ENCODE data around the gene EHBP1. TPM values are rescaled to one million over a fixed set of nuclear protein-coding genes. Genes with fewer than 3 reads are reported as not detected.

EHBP1 gene
- total and polyA plus RNA-seq, 2 donors (not counting 1 experiment from before 2014, with no cell fraction given): 129 to 191 TPM

DNA sequence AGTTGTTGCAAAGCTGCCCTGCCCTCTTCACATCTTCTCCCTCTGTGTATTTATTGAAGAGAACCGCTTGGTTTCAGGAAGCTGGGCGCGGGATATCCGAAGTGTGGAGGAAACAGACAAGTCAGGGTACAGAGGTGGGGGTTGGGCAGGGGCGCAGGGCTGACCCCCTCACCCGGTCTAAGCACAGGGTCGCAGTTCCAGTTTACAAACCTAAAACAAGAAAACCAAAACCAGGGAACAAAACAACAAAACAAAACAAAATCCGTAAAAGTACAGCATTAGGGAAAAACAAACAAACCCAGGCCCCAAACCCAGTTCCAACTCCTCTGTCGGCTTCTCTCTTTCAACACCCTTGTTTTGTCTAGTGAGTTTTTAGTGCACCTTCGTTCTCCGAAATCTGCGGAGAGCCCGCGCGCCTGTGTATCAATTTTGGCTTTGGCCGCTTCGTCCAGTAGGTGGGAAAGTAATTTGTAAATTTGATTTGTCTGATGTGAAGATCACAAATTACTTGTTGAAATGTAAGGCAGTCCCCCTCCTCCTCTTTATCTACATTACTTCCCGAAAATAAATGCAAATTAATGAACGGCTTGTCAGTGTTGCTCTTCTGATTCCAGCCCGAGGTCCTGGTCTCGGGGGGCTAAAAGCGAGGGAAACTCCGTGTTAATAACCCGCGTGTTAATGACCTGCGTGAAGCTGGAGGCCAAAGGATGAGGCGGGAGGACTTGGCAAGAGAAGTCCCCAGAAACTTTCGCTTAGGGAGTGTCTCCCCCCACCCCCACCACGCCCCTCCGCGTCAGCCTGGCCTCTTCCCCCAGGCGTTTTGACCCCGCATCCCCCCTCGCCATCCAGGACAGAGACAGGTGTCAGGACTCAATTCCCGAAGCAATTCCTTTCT is 352.0 kb downstream of the EHBP1 start:
- peak overlapping the region; percentile 35 for H3K4me2 ChIP-seq (ENCODE audit: extremely low read depth, insufficient read depth, low read length)
- no peak overlapping the region for H2AFZ ChIP-seq (ENCODE audit: low read length)
- no peaks in the 10 kb centered on the region for H3K79me2 ChIP-seq (ENCODE audit: control insufficient read depth, insufficient read depth, low read length)
- DNase-seq (ENCODE audit: low read depth in 2 of 2): no peak
- no peaks in the 10 kb centered on the region for H4K20me1 ChIP-seq (ENCODE audit: control insufficient read depth, extremely low read depth, insufficient read depth, low read length)
- H3K9ac ChIP-seq (ENCODE audit: insufficient read depth, low read length): no peak overlapping the region
- no peak overlapping the region for H3K4me3 ChIP-seq (replicated peaks in 1 of 4; ENCODE audit: control extremely low read depth in 1 of 4, insufficient read depth in 1 of 4, low read depth in 3 of 4, low read length in 4 of 4)
- H3K4me1 ChIP-seq (ENCODE audit: control insufficient read depth, extremely low read depth, insufficient read depth, low read length): no peaks in the 10 kb centered on the region
- no peak overlapping the region for H3K27ac ChIP-seq (ENCODE audit: insufficient read depth, low read length)
- peaks cover 88% of the 10 kb centered on the region for H3K27me3 ChIP-seq (ENCODE audit: control insufficient read depth, insufficient read depth, low read length)
- H3K9me3 ChIP-seq (ENCODE audit: control insufficient read depth, insufficient read depth, low read depth, low read length): no peaks in the 10 kb centered on the region
- TF ChIP-seq, protein P1, sequence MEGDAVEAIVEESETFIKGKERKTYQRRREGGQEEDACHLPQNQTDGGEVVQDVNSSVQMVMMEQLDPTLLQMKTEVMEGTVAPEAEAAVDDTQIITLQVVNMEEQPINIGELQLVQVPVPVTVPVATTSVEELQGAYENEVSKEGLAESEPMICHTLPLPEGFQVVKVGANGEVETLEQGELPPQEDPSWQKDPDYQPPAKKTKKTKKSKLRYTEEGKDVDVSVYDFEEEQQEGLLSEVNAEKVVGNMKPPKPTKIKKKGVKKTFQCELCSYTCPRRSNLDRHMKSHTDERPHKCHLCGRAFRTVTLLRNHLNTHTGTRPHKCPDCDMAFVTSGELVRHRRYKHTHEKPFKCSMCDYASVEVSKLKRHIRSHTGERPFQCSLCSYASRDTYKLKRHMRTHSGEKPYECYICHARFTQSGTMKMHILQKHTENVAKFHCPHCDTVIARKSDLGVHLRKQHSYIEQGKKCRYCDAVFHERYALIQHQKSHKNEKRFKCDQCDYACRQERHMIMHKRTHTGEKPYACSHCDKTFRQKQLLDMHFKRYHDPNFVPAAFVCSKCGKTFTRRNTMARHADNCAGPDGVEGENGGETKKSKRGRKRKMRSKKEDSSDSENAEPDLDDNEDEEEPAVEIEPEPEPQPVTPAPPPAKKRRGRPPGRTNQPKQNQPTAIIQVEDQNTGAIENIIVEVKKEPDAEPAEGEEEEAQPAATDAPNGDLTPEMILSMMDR (conservative IDR thresholded peaks at IDR 0.05 in 1 of 2, IDR thresholded peaks at IDR 0.05 in 1 of 2; ENCODE audit: low read depth in 1 of 2, low read length in 2 of 2): no peak
- peak; percentile 72 for TF ChIP-seq EZH2 (IDR thresholded peaks at IDR 0.05; ENCODE audit: low read length, missing control alignments)
- H3K36me3 ChIP-seq (ENCODE audit: control insufficient read depth, insufficient read depth, low read length): no peaks in the 10 kb centered on the region

DNA sequence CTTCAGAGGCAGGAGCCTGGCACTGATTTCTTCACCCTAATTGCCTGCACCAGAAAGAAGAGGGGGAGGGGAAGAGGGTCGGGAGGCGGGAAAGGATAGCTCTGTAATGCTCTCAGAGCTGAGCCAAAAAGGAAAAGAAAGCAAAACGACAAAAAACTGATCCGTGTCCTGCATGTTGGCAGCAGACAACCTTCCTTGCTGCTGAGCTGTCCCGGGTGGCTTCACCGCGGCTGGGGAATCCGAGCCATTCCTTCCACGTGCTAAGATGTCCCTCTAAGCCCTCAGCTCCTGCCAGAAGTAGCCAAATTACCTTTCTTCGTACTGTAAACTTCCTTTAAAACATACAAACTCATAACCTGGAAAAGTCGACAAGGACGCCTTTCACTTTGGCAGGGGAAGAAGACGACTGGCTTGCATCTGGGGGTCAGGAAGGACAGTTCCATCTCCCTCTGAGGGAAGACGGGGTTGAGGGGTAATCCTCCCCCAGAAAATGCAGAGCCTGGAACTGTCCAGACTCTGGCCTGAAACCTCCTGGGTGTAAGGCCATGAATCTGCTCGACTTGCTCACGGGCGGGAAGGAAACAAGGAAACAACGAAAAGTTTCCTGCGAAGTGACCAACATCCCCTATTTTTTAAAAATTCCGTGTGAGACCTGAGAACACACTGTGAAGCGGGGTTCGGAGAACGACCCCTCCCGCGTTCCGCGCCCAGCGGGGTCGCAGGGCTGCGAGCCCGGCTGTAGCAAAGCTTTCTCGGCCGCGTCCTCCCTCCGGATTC is 352.8 kb downstream of the EHBP1 start:
- peak overlapping the region; percentile 30 for H3K4me2 ChIP-seq (ENCODE audit: extremely low read depth, insufficient read depth, low read length)
- no peaks in the 10 kb centered on the region for H4K20me1 ChIP-seq (ENCODE audit: control insufficient read depth, extremely low read depth, insufficient read depth, low read length)
- peak; percentile 75 for TF ChIP-seq EZH2 (IDR thresholded peaks at IDR 0.05; ENCODE audit: low read length, missing control alignments)
- TF ChIP-seq, protein P1 (conservative IDR thresholded peaks at IDR 0.05 in 1 of 2, IDR thresholded peaks at IDR 0.05 in 1 of 2; ENCODE audit: low read depth in 1 of 2, low read length in 2 of 2): no peak
- H3K9me3 ChIP-seq (ENCODE audit: control insufficient read depth, insufficient read depth, low read depth, low read length): no peaks in the 10 kb centered on the region
- H2AFZ ChIP-seq (ENCODE audit: low read length): no peak overlapping the region
- H3K4me3 ChIP-seq (replicated peaks in 1 of 4; ENCODE audit: control extremely low read depth in 1 of 4, insufficient read depth in 1 of 4, low read depth in 3 of 4, low read length in 4 of 4): no peak overlapping the region
- no peaks in the 10 kb centered on the region for H3K36me3 ChIP-seq (ENCODE audit: control insufficient read depth, insufficient read depth, low read length)
- no peaks in the 10 kb centered on the region for H3K4me1 ChIP-seq (ENCODE audit: control insufficient read depth, extremely low read depth, insufficient read depth, low read length)
- no peak overlapping the region for H3K9ac ChIP-seq (ENCODE audit: insufficient read depth, low read length)
- DNase-seq (ENCODE audit: low read depth in 2 of 2): peak in 1 of 2 donors; percentile 59
- H3K27ac ChIP-seq (ENCODE audit: insufficient read depth, low read length): no peak overlapping the region
- H3K79me2 ChIP-seq (ENCODE audit: control insufficient read depth, insufficient read depth, low read length): no peaks in the 10 kb centered on the region
- H3K27me3 ChIP-seq (ENCODE audit: control insufficient read depth, insufficient read depth, low read length): peaks cover 83% of the 10 kb centered on the region

Data from fibroblast of lung (primary cell).